Measurements from ENCODE around the gene CCDC152.

DNA sequence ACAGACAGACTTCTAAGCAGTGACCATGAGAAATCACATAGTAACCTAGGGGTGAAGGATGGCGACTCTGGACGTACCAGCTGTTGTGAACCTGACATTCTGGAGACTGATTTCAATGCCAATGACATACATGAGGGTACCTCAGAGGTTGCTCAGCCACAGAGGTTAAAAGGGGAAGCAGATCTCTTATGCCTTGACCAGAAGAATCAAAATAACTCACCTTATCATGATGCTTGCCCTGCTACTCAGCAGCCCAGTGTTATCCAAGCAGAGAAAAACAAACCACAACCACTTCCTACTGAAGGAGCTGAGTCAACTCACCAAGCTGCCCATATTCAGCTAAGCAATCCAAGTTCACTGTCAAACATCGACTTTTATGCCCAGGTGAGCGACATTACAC, 38.0 kb upstream of the CCDC152 start:
- TF ChIP-seq, protein P1, sequence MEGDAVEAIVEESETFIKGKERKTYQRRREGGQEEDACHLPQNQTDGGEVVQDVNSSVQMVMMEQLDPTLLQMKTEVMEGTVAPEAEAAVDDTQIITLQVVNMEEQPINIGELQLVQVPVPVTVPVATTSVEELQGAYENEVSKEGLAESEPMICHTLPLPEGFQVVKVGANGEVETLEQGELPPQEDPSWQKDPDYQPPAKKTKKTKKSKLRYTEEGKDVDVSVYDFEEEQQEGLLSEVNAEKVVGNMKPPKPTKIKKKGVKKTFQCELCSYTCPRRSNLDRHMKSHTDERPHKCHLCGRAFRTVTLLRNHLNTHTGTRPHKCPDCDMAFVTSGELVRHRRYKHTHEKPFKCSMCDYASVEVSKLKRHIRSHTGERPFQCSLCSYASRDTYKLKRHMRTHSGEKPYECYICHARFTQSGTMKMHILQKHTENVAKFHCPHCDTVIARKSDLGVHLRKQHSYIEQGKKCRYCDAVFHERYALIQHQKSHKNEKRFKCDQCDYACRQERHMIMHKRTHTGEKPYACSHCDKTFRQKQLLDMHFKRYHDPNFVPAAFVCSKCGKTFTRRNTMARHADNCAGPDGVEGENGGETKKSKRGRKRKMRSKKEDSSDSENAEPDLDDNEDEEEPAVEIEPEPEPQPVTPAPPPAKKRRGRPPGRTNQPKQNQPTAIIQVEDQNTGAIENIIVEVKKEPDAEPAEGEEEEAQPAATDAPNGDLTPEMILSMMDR (IDR thresholded peaks at IDR 0.05): no peak
- TF ChIP-seq POLR2A (IDR thresholded peaks at IDR 0.05): no peak

All from transverse colon (tissue), 3 donors.